IMR-90 (cell line): ENCODE data around the gene MPZL2. TPM values are rescaled to one million over a fixed set of nuclear protein-coding genes. Genes with fewer than 3 reads are reported as not detected.

Source experiments
- ATAC-seq: fragments of 200-7000 bp; cut with Tn5 transposase; 2 replicates; pipeline ENCODE4 v1.9.1; 2020; ENCODE audit warnings: low read depth, mild to moderate bottlenecking, moderate library complexity
- BruUV-seq: library from RNA; stranded (reverse); fragments of 400-500 nt; replicated peaks from 2 replicates; lab custom pipeline; 2021; lab: Mats Ljungman, UMichigan
- CTCF ChIA-PET: fragments of 300-600 bp; formaldehyde crosslinking; extraction: SDS; loops from one replicate; lab custom pipeline; 2021; ENCODE audit warnings: antibody characterized with exemption; lab: Yijun Ruan, JAX
- POLR2A ChIA-PET: fragments of 300-600 bp; sonication (Branson Sonifier 250); formaldehyde crosslinking; loops from one replicate; lab custom pipeline; 2022; ENCODE audit warnings: antibody characterized with exemption; ENCODE audit not compliant: unreplicated experiment; lab: Charles Lee
- DNase-seq: peaks from one replicate; pipeline ENCODE4 v3.0.0; 2013
- H2AFZ ChIP-seq: replicated peaks from 2 replicates; pipeline ENCODE3; 2013; ENCODE audit warnings: low read length, mild to moderate bottlenecking; ENCODE audit not compliant: poor library complexity
- H2AK5ac ChIP-seq: 2 replicates; pipeline ENCODE4 v1.6.1; 2013; ENCODE audit warnings: low read depth, low read length, inconsistent platforms
- H2AK9ac ChIP-seq: replicated peaks from 2 replicates; pipeline ENCODE3; 2013; ENCODE audit warnings: mild to moderate bottlenecking, low read depth, low read length, moderate library complexity; ENCODE audit not compliant: poor library complexity
- H2BK120ac ChIP-seq: 2 replicates; pipeline ENCODE4 v1.6.1; 2013; ENCODE audit warnings: low read depth, low read length, inconsistent platforms
- H2BK15ac ChIP-seq: 3 replicates; pipeline ENCODE4 v1.6.1; 2013; ENCODE audit warnings: low read depth, low read length, inconsistent platforms
- H2BK20ac ChIP-seq: 2 replicates; pipeline ENCODE4 v1.6.1; 2013; ENCODE audit warnings: low read depth, mild to moderate bottlenecking, inconsistent platforms, low read length, moderate library complexity
- H2BK5ac ChIP-seq: 2 replicates; pipeline ENCODE4 v1.6.1; 2013; ENCODE audit warnings: mild to moderate bottlenecking, low read depth, low read length, inconsistent platforms; ENCODE audit not compliant: poor library complexity, severe bottlenecking
- H3K14ac ChIP-seq: replicated peaks from 2 replicates; pipeline ENCODE4 v1.6.1; 2013; ENCODE audit warnings: low read depth, low read length, inconsistent platforms
- H3K18ac ChIP-seq: 2 replicates; pipeline ENCODE4 v1.6.1; 2013; ENCODE audit warnings: low read depth, low read length, control low read depth
- H3K23ac ChIP-seq: 2 replicates; pipeline ENCODE4 v1.6.1; 2013; ENCODE audit warnings: low read depth, low read length, inconsistent platforms
- H3K27ac ChIP-seq: 2 replicates; pipeline ENCODE4 v1.5.1; 2013; ENCODE audit warnings: mild to moderate bottlenecking, control low read depth, low read length; ENCODE audit not compliant: insufficient read depth
- H3K27me3 ChIP-seq: 2 replicates; pipeline ENCODE4 v1.6.1; 2013; ENCODE audit warnings: low read length; ENCODE audit not compliant: control insufficient read depth, insufficient read depth
- H3K36me3 ChIP-seq: 2 replicates; pipeline ENCODE4 v1.6.1; 2013; ENCODE audit warnings: low read length, mixed read lengths; ENCODE audit not compliant: control insufficient read depth, insufficient read depth
- H3K4ac ChIP-seq: 2 replicates; pipeline ENCODE4 v1.6.1; 2013; ENCODE audit warnings: low read depth, low read length, inconsistent platforms
- H3K4me1 ChIP-seq: 2 replicates; pipeline ENCODE4 v1.6.1; 2013; ENCODE audit warnings: low read length, mixed read lengths; ENCODE audit not compliant: control insufficient read depth, insufficient read depth
- H3K4me2 ChIP-seq: 2 replicates; pipeline ENCODE4 v1.6.1; 2013; ENCODE audit warnings: low read depth, mild to moderate bottlenecking, control low read depth, low read length, moderate library complexity
- H3K4me3 ChIP-seq: 2 replicates; pipeline ENCODE4 v1.5.1; 2013; ENCODE audit warnings: low read depth, mild to moderate bottlenecking, control low read depth, low read length, moderate library complexity; ENCODE audit not compliant: insufficient read depth
- H3K56ac ChIP-seq: 2 replicates; pipeline ENCODE4 v1.6.1; 2013; ENCODE audit warnings: low read length, inconsistent platforms; ENCODE audit not compliant: insufficient read depth; ENCODE audit errors: extremely low read depth
- H3K79me1 ChIP-seq, 2 experiments: 2 replicates each; pipeline ENCODE4 v1.6.1; 2013; ENCODE audit warnings: low read length in 2 of 2, inconsistent platforms in 1 of 2, low read depth in 1 of 2
- H3K9ac ChIP-seq: 2 replicates; pipeline ENCODE4 v1.6.1; 2013; ENCODE audit warnings: low read depth, low read length, control low read depth
- H3K9me1 ChIP-seq: 2 replicates; pipeline ENCODE4 v1.6.1; 2013; ENCODE audit warnings: low read length, inconsistent platforms; ENCODE audit not compliant: insufficient read depth
- H3K9me3 ChIP-seq: 2 replicates; pipeline ENCODE4 v1.6.1; 2013; ENCODE audit warnings: low read length; ENCODE audit not compliant: control insufficient read depth, insufficient read depth
- H4K20me1 ChIP-seq: 2 replicates; pipeline ENCODE4 v1.6.1; 2013; ENCODE audit warnings: low read length, inconsistent platforms; ENCODE audit not compliant: insufficient read depth
- H4K5ac ChIP-seq: 2 replicates; pipeline ENCODE4 v1.6.1; 2013; ENCODE audit warnings: mild to moderate bottlenecking, low read depth, low read length, control low read depth
- H4K8ac ChIP-seq, 2 experiments: 2 replicates each; pipeline ENCODE4 v1.6.1; 2013; ENCODE audit warnings: low read depth in 2 of 2, low read length in 2 of 2, control low read depth in 1 of 2, inconsistent platforms in 1 of 2
- H4K91ac ChIP-seq: 2 replicates; pipeline ENCODE4 v1.6.1; 2013; ENCODE audit warnings: low read depth, low read length, inconsistent platforms; ENCODE audit not compliant: insufficient read depth
- BHLHE40 ChIP-seq: fragments of 150-350 bp; IDR thresholded peaks from 2 replicates; pipeline ENCODE4 v1.6.1; 2016; ENCODE audit warnings: mild to moderate bottlenecking, low read depth, low read length
- CEBPB ChIP-seq: IDR thresholded peaks from 2 replicates; pipeline ENCODE4 v1.6.1; 2012; ENCODE audit warnings: low read depth, low read length, improper control_type of control experiment
- CHD1 ChIP-seq: IDR thresholded peaks from 2 replicates; pipeline ENCODE4 v1.6.1; 2012; ENCODE audit warnings: low read depth, low read length, improper control_type of control experiment
- FOS ChIP-seq: fragments of 150-350 bp; IDR thresholded peaks from 2 replicates; pipeline ENCODE4 v1.6.1; 2016; ENCODE audit warnings: low read depth, low read length
- MAZ ChIP-seq: IDR thresholded peaks from 2 replicates; pipeline ENCODE4 v1.6.1; 2012; ENCODE audit warnings: low read depth, mild to moderate bottlenecking, low read length, improper control_type of control experiment, moderate library complexity, borderline replicate concordance
- POLR2A ChIP-seq: IDR thresholded peaks from 2 replicates; pipeline ENCODE4 v1.6.1; 2012; ENCODE audit warnings: mild to moderate bottlenecking, low read depth, low read length
- RAD21 ChIP-seq: IDR thresholded peaks from 2 replicates; pipeline ENCODE4 v1.6.1; 2012; ENCODE audit warnings: low read length, improper control_type of control experiment
- RCOR1 ChIP-seq: IDR thresholded peaks from 2 replicates; pipeline ENCODE4 v1.6.1; 2012; ENCODE audit warnings: mild to moderate bottlenecking, low read length, improper control_type of control experiment; ENCODE audit not compliant: insufficient replicate concordance
- RFX5 ChIP-seq: IDR thresholded peaks from 2 replicates; pipeline ENCODE4 v1.8.0; 2012; ENCODE audit warnings: low read depth, mild to moderate bottlenecking, low read length, moderate library complexity
- WGBS, 2 experiments: methylation state at CpG; one replicate each; pipeline versions ENCODE4 v1.1.5 to v1.1.7; 2013; ENCODE audit warnings: missing lambda C conversion rate in 2 of 2; ENCODE audit not compliant: insufficient read length in 1 of 2; ENCODE audit errors: extremely low coverage in 2 of 2; 5-methylcytosine and 5-hydroxymethylcytosine counted together
- dilution Hi-C: fragments of 300-500 bp; cut with HindIII; formaldehyde crosslinking; loops from one replicate; pipeline ENCODE4 v1.14.3; 2018; ENCODE audit warnings: low sequenced_read_pairs; ENCODE audit not compliant: unreplicated experiment
- in situ Hi-C: fragments of 300-500 bp; cut with MboI; formaldehyde crosslinking; loops from 3 replicates; pipeline ENCODE4 v1.14.3; 2019; ENCODE audit warnings: low sequenced_read_pairs, inconsistent platforms, mixed read lengths
- intact Hi-C: fragments of 100-400 bp; cut with micrococcal nuclease; formaldehyde crosslinking; loops from 2 replicates; pipeline ENCODE4 v1.10.0; 2022
- polyA plus RNA-seq, 3 experiments: library from polyadenylated mRNA; depleted of rRNA; stranded (reverse); fragments of >200 nt; gene quantifications; 2 replicates each; pipeline ENCODE4 v1.2.3, GENCODE V29; 2012; ENCODE audit warnings: low replicate concordance in 1 of 3
- total RNA-seq: library from RNA; depleted of rRNA; stranded (reverse); fragments of >200 nt; gene quantifications from 2 replicates; pipeline ENCODE4 v1.2.3, GENCODE V29; 2012
- TF ChIP-seq, protein P1 (sequence below): conservative IDR thresholded peaks from 2 replicates; pipeline ENCODE4 v1.5.1; 2012; ENCODE audit warnings: mild to moderate bottlenecking, low read depth, low read length, improper control_type of control experiment
- TF ChIP-seq, protein P2 (sequence below): fragments of 150-350 bp; IDR thresholded peaks from 2 replicates; pipeline ENCODE4 v1.6.1; 2016; ENCODE audit warnings: low read depth, mild to moderate bottlenecking, low read length, moderate library complexity, borderline replicate concordance

MPZL2 gene
- total and polyA plus RNA-seq, 2 of the 4 experiments (the other 2 are of a cell fraction): not detected

DNA sequence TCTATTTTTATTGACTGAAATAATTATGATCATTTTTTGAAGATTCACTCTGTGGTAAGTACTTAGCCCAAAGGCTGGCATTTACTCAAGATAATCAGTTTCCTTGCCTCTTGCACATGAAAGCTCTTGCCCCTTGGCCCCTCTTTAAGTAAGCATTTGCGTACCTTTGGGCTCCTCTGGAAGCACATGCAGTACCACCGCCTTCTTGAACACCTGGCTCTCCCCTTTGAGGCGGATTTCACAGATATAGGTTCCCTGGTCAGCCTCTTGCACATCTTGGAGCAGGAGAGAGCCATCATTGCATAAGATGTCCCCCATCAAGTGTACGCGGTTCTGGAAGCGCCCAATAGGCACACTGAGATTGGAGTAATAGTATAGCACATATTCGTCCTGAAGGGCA is 53.8 kb downstream of the MPZL2 start:
- Histone ChIP-seq H3K27ac (no peak overlapping the region), H3K27me3 (peaks cover 20% of the 10 kb centered on the region), H2AK5ac (no peak overlapping the region), H3K4me3 (no peak overlapping the region), H4K5ac (no peak overlapping the region), H3K9me1 (no peaks in the 10 kb centered on the region), H2AK9ac (no peak overlapping the region), H3K4me2 (no peak overlapping the region), H3K23ac (no peak overlapping the region), H4K91ac (no peak overlapping the region), H3K56ac (no peak overlapping the region), H2BK120ac (no peak overlapping the region), H4K20me1 (no peaks in the 10 kb centered on the region), H3K4me1 (no peaks in the 10 kb centered on the region), H3K14ac (no peak overlapping the region), H2BK20ac (no peak overlapping the region), H3K18ac (no peak overlapping the region), H2AFZ (no peak overlapping the region), H2BK5ac (no peak overlapping the region), H3K79me1 (no peaks in the 10 kb centered on the region), H2BK15ac (no peak overlapping the region), H4K8ac (no peak overlapping the region), H3K36me3 (no peaks in the 10 kb centered on the region), H3K9ac (no peak overlapping the region), H3K4ac (no peak overlapping the region), H3K9me3 (no peaks in the 10 kb centered on the region)
- TF ChIP-seq FOS (no peak), BHLHE40 (no peak), RFX5 (no peak), RAD21 (no peak), RCOR1 (no peak), CHD1 (no peak), MAZ (no peak), CEBPB (no peak), POLR2A (no peak)
- TF ChIP-seq, protein P1, sequence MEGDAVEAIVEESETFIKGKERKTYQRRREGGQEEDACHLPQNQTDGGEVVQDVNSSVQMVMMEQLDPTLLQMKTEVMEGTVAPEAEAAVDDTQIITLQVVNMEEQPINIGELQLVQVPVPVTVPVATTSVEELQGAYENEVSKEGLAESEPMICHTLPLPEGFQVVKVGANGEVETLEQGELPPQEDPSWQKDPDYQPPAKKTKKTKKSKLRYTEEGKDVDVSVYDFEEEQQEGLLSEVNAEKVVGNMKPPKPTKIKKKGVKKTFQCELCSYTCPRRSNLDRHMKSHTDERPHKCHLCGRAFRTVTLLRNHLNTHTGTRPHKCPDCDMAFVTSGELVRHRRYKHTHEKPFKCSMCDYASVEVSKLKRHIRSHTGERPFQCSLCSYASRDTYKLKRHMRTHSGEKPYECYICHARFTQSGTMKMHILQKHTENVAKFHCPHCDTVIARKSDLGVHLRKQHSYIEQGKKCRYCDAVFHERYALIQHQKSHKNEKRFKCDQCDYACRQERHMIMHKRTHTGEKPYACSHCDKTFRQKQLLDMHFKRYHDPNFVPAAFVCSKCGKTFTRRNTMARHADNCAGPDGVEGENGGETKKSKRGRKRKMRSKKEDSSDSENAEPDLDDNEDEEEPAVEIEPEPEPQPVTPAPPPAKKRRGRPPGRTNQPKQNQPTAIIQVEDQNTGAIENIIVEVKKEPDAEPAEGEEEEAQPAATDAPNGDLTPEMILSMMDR: no peak
- TF ChIP-seq, protein P2, sequence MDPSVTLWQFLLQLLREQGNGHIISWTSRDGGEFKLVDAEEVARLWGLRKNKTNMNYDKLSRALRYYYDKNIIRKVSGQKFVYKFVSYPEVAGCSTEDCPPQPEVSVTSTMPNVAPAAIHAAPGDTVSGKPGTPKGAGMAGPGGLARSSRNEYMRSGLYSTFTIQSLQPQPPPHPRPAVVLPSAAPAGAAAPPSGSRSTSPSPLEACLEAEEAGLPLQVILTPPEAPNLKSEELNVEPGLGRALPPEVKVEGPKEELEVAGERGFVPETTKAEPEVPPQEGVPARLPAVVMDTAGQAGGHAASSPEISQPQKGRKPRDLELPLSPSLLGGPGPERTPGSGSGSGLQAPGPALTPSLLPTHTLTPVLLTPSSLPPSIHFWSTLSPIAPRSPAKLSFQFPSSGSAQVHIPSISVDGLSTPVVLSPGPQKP: no peak
- intact Hi-C loops (no loop called here), dilution Hi-C loops (no loop called here), in situ Hi-C loops (no loop called here)
- DNase-seq: no peak
- BruUV-seq: no TSS peak
- 17% methylated on average over 2 of the region's 7 CpGs; no CpG with 5 or more reads in 1 of the 2 experiments for WGBS, 2 experiments
- no peak for ATAC-seq
- ChIA-PET CTCF (no interaction called here), POLR2A (no interaction called here)
